GM12875 (cell line): ENCODE data around the gene KLHL30.
"Not testable (repeated sequence)": the region's sequence is repeated elsewhere in the genome, so short reads cannot be mapped to it uniquely, and the experiment has no call there.

ENCODE experiments used
- H3K4me3 ChIP-seq: one replicate; pipeline ENCODE4 v1.5.1; 2011; ENCODE audit warnings: low read depth, low read length, control low read depth
- TF ChIP-seq, protein P1 (sequence below): IDR thresholded peaks from 2 replicates; pipeline ENCODE4 v1.5.1; 2011; ENCODE audit warnings: low read depth, mild to moderate bottlenecking, control low read depth, inconsistent platforms, low read length, moderate library complexity, borderline replicate concordance; ENCODE audit not compliant: insufficient read depth

KLHL30 gene

DNA sequence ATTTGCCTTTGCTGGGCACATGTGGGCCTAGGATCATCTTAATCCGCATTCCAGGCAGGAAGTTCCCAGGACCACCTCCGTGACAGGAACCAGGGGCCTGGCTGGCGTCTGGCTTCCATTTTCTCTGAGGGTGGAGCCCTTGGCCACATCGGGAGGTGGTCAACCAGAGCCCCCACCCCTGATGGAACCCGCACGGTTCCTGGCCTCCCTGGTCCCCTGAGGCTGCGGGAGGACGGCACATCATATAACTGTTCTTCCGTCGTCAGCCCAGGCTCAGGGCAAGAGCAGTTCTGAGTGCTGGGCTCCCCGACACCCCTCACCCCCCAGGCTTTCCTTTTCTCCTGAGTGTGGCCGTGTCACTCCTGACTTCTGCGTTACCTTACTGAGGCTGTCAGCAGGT is 24.9 kb upstream of the KLHL30 start:
- TF ChIP-seq, protein P1, sequence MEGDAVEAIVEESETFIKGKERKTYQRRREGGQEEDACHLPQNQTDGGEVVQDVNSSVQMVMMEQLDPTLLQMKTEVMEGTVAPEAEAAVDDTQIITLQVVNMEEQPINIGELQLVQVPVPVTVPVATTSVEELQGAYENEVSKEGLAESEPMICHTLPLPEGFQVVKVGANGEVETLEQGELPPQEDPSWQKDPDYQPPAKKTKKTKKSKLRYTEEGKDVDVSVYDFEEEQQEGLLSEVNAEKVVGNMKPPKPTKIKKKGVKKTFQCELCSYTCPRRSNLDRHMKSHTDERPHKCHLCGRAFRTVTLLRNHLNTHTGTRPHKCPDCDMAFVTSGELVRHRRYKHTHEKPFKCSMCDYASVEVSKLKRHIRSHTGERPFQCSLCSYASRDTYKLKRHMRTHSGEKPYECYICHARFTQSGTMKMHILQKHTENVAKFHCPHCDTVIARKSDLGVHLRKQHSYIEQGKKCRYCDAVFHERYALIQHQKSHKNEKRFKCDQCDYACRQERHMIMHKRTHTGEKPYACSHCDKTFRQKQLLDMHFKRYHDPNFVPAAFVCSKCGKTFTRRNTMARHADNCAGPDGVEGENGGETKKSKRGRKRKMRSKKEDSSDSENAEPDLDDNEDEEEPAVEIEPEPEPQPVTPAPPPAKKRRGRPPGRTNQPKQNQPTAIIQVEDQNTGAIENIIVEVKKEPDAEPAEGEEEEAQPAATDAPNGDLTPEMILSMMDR = no peak

DNA sequence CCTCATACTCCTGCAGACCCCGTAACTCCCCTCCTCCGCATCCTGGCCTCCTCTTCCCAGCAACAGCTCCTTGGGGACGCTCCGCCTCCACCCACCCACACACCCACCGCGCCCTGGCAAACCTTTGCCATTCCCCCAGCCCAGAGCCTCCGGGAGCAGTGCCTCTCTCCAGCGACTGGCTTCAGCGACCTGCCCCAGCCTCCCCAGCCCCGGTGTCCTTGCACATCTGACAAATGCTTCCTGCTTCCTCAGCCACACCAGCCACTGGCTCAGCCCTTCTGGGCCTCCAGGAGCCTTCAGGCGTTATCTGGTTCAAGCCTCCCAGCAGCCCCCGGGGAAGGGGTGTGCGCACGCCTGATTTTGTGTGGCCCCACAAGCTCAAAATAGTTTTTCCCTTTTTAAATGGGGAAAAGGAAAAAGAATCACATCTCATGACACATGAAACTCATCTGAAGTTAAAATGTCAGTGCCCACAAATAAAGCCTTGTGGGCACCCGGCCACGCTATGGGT is 24.1 kb upstream of the KLHL30 start:
- no peak overlapping the region for H3K4me3 ChIP-seq
- TF ChIP-seq, protein P1 = no peak

More for the DNA sequence above, 24.9 kb upstream of the KLHL30 start:
- H3K4me3 ChIP-seq = no peak overlapping the region

DNA sequence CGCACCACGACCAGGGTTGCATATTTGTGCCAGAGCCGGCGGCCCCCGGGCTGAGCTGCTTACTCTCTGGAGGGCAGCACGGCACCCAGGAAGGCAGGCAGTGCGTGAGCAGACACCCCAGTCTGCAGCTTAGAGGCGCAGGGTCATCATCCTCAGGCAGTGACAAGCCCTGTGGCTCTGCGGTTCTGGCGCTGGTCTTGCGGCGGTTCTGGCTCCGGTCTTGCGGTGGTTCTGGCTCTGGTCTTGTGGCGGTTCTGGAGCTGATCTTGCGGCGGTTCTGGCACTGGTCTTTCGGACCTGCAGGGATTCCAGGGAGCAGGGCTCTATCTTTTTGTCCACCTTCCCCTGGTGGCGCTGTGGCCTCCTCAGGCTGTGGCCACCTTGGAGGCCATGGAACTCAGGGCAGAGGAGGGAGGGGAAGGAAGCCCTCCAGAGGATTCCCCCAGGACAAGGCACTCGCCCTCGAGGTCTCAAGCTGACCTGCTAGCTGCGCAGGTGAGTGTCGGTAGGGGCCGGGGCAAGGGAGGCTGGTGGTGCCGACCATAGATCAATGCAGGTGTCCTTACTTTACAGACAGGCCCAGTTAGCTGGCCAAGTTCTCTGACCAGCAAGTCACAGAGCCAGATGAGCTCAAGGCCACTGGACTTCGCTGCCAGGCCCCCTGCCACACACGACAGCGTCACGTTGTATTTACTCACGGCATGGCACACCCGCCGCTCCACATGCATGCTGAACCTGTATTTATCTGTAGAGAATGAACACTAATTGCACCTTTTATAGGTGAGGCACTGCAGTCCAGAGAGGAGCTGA is 23.4 kb upstream of the KLHL30 start:
- H3K4me3 ChIP-seq = no peak overlapping the region
- TF ChIP-seq, protein P1 = no peak

DNA sequence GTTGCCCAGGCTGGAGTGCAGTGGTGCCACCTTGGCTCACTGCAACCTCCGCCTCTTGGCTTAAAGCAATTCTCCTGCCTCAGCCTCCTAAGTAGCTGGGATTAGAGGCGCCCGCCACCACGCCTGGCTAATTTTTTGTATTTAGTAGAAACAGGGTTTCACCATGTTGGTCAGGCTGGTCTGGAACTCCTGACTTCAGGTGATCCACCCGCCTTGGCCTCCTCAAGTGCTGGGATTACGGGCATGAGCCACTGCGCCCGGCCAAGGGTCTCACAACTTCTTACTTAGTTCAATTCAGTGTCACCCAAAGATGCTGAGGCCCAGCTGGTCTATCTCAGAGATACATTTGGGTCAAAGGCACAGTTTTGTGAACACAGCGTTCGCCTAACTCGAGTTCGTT is 22.8 kb upstream of the KLHL30 start:
- H3K4me3 ChIP-seq = not testable (repeated sequence)

DNA sequence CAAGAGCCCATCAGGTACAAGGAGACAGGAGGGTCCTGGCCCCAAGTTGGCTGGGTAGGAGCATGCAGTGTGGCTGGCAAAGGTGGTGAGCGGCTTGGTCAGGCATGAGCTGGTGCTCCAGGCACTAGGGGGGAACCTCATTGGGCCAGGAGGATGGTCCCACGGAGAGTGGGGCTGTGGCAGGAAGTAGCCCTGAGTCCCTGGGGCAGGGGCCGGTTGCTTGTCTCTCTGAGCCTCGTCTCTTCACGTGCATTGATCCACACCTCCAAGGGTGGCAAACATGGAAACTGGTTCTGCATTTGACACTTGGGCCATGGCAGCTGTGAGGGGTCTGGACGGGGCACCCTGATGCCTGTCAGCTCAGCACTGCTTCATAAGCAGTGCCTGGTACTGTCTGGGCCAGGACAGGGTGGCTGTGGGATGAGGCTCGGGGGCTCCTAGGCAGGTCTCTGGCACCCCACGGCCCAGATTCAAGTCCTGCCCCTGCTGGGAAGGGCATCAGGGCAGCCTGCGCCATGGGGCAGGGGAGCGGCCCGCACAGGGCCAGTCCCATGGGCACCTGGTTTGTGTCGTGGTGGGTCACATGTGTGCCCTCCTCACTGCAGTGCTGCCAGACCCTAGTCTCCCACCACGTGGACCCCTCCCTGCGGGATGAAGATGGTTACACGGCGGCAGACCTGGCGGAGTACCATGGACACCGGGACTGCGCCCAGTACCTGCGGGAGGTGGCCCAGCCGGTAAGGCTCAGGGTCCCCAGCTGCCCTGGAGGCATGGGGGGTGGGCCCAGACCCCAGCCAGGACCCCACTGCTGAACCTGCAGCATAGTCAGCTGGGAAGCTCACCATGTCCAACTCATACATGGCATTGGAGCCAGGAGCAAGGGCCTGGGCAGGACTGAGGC is 21.9 kb upstream of the KLHL30 start:
- no peak overlapping the region for H3K4me3 ChIP-seq
- TF ChIP-seq, protein P1 = no peak

DNA sequence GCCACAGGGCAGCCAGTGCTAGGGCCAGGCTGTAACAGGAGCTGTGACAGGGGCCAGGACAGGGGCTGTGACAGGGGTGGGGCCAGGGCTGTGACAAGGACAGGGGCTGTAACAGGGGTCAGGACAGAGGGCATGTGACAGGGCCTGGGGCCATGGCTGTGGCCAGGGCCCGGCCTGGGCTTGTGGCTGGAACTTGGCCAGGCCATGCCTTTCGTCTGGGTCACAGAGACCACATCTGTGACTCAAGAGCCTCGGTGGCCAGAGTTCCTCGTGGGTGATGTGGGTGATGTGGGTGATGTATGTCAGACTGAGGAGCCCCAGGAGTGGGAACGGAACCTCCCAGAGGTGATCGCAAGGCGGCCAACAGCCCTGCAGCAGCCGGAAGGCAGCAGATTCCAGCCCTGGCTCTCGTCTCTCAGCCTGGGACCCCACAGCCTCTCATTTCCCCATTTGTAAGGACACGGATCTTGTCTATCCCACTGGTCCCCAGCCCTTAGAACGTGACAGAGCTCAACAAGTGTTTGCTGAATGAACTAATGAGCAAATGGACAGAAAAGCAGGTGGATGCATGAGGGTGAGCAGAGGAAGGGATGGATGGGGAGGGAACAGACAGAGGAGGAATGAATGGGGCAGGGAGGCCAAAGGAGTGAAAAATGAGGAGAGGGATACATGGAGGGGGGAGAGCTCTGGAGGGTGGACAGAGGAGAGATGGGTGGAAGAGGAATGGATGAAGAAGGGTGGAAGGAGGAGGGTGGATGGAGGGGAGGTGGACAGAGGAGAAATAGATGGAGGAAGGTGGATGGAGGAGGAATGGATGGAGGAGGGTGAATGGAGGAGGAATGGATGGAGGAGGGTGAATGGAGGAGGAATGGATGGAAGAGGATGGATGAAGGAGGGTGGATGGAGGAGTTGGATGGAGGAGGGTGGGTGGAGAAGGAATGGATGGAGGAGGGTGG is 21.0 kb upstream of the KLHL30 start:
- TF ChIP-seq, protein P1 = no peak
- H3K4me3 ChIP-seq = no peak overlapping the region
